Measurements from ENCODE around the gene PCDHGC3.

Gene PCDHGC3

GRCh38 chr5:141483902-141484301 is 8.1 kb downstream of the PCDHGC3 start:
- H3K27ac ChIP-seq (ENCODE audit: low read length) = no peak overlapping the region
- no peak overlapping the region for H2AFZ ChIP-seq (ENCODE audit: low read depth, low read length)
- H3K36me3 ChIP-seq (ENCODE audit: insufficient read depth, low read length) = no peaks in the 10 kb centered on the region
- no peaks in the 10 kb centered on the region for H3K4me1 ChIP-seq (ENCODE audit: insufficient read depth, low read length)
- H4K20me1 ChIP-seq (ENCODE audit: insufficient read depth, low read length) = no peaks in the 10 kb centered on the region; the same call in 1 of the 2 replicates
- DNase-seq = no peak
- H3K4me2 ChIP-seq (ENCODE audit: insufficient read depth, low read length) = no peak overlapping the region
- H3K4me3 ChIP-seq (ENCODE audit: low read depth in 1 of 2, low read length in 2 of 2) = no peak overlapping the region
- no peaks in the 10 kb centered on the region for H3K79me2 ChIP-seq (ENCODE audit: insufficient read depth, low read length)
- H3K27me3 ChIP-seq (ENCODE audit: insufficient read depth, low read length, poor library complexity) = no peaks in the 10 kb centered on the region
- H3K9me3 ChIP-seq (ENCODE audit: insufficient read depth, low read length, severe bottlenecking) = no peaks in the 10 kb centered on the region
- TF ChIP-seq CTCF (IDR thresholded peaks at IDR 0.05; ENCODE audit: borderline replicate concordance, extremely low read depth, low read length, poor library complexity, severe bottlenecking) (no peak), EZH2 (IDR thresholded peaks at IDR 0.05; ENCODE audit: borderline replicate concordance, low read depth, low read length, severe bottlenecking) (no peak)
- no peak overlapping the region for H3K9ac ChIP-seq (ENCODE audit: low read depth, low read length)
- ATAC-seq (ENCODE audit: insufficient read depth, low read depth) = no peak

- Histone ChIP-seq H3K79me2 (ENCODE audit: insufficient read depth, low read length) (no peaks in the 10 kb centered on the region), H3K27me3 (ENCODE audit: insufficient read depth, low read length, poor library complexity) (no peaks in the 10 kb centered on the region), H3K36me3 (ENCODE audit: insufficient read depth, low read length) (no peaks in the 10 kb centered on the region), H2AFZ (ENCODE audit: low read depth, low read length) (no peak overlapping the region), H3K9me3 (ENCODE audit: insufficient read depth, low read length, severe bottlenecking) (no peaks in the 10 kb centered on the region), H3K4me2 (ENCODE audit: insufficient read depth, low read length) (no peak overlapping the region), H3K27ac (ENCODE audit: low read length) (no peak overlapping the region), H3K4me1 (ENCODE audit: insufficient read depth, low read length) (no peaks in the 10 kb centered on the region), H3K9ac (ENCODE audit: low read depth, low read length) (no peak overlapping the region), H3K4me3 (ENCODE audit: low read depth in 1 of 2, low read length in 2 of 2) (no peak overlapping the region), H4K20me1 (ENCODE audit: insufficient read depth, low read length) (no peaks in the 10 kb centered on the region; the same call in 1 of the 2 replicates)
- TF ChIP-seq CTCF (IDR thresholded peaks at IDR 0.05; ENCODE audit: borderline replicate concordance, extremely low read depth, low read length, poor library complexity, severe bottlenecking) (no peak), EZH2 (IDR thresholded peaks at IDR 0.05; ENCODE audit: borderline replicate concordance, low read depth, low read length, severe bottlenecking) (no peak)
- no peak for ATAC-seq (ENCODE audit: insufficient read depth, low read depth)
- no peak for DNase-seq
These were observed 8.5 kb downstream of the PCDHGC3 start for GRCh38 chr5:141484310-141484640.

DNA sequence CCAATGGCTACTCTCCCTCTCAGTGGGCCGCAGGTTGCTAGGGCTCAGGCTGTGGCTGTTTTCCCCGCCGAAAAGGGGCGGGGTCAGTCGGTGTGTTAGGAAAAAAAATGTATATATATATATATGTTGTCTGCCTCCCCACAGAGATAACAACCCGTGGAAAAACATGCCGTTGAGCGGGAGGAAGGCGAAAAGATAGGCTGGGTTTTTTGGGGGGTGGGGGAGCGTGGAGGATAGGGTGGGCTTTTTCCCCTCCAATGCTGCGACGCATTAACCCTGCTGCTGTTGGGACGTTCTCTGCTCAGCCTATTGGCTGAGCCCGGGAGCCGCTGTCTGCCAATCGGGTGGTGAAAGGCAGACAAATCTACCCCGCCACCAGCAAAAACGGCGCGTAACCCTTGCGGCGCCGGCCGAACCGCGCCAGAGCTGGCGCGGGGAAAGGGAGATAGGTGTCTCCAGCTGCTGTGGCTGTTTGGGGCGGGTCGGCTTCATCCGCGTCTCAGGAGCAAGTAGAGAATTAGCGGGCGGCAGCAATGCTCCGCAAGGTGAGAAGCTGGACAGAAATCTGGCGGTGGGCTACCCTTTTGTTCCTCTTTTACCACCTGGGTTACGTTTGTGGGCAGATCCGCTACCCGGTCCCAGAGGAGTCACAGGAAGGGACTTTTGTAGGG is 9.0 kb downstream of the PCDHGC3 start, which contains the start of gene PCDHGC4:
PCDHGC4 (plus strand) TSS at position 390 of the 671 bp plus-strand sequence; CDS start at position 534, 144 bp downstream.
- Histone ChIP-seq H3K79me2 (ENCODE audit: insufficient read depth, low read length) (no peaks in the 10 kb centered on the region), H3K4me2 (ENCODE audit: insufficient read depth, low read length) (no peak within 1 kb of the TSS), H3K27me3 (ENCODE audit: insufficient read depth, low read length, poor library complexity) (no peaks in the 10 kb centered on the region), H3K36me3 (ENCODE audit: insufficient read depth, low read length) (no peaks in the 10 kb centered on the region), H2AFZ (ENCODE audit: low read depth, low read length) (no peak within 1 kb of the TSS), H3K27ac (ENCODE audit: low read length) (no peak within 1 kb of the TSS), H3K9me3 (ENCODE audit: insufficient read depth, low read length, severe bottlenecking) (no peaks in the 10 kb centered on the region), H3K4me3 (ENCODE audit: low read depth in 1 of 2, low read length in 2 of 2) (no peak within 1 kb of the TSS), H4K20me1 (ENCODE audit: insufficient read depth, low read length) (no peaks in the 10 kb centered on the region; the same call in 1 of the 2 replicates), H3K4me1 (ENCODE audit: insufficient read depth, low read length) (no peaks in the 10 kb centered on the region), H3K9ac (ENCODE audit: low read depth, low read length) (no peak within 1 kb of the TSS)
- ATAC-seq (ENCODE audit: insufficient read depth, low read depth) (no peak), DNase-seq (no peak)
- TF ChIP-seq EZH2 (IDR thresholded peaks at IDR 0.05; ENCODE audit: borderline replicate concordance, low read depth, low read length, severe bottlenecking) (no peak), CTCF (IDR thresholded peaks at IDR 0.05; ENCODE audit: borderline replicate concordance, extremely low read depth, low read length, poor library complexity, severe bottlenecking) (no peak)

All from DND-41 (cell line).